CD4-positive, alpha-beta T cell treated with Interferon gamma for 1 hour (primary cell): ENCODE measurements around the gene SLC9A8.
"Not testable (repeated sequence)": the region's sequence is repeated elsewhere in the genome, so short reads cannot be mapped to it uniquely, and the experiment has no call there.

Source experiments
- DNase-seq: peaks from one replicate; pipeline ENCODE4 v3.0.0-alpha.2; 2020

SLC9A8 gene

DNA sequence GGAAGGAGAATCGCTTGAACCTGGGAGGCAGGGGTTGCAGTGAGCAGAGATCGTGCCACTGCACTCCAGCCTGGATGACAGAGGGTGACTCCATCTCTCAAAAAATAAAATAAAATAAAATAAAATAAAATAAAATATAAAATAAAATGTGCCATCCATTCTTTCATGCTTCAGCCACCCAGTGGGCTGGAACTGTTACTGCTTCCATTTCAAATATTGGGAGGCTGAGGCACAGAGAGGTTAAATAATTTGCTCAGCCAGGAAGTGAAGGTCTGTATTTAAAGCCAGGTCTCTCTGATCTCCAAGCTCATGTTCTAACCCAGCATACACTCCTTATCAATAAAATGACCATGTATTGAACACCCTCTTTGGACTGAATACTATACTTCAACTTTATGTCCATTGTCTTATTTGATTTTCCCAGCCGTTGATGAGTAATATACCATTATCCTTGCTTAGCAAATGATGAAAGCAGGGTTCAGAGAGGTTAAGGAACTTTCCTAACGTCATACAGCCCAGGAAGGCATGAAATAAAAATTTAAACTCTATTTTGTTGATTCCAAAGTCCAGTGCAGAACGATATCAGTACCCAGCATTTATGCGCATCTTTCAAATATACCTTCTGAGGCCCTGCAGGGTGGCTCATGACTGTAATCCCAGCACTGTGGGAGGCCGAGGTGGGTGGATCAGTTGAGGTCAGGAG, 25.8 kb upstream of the SLC9A8 start:
- no peak for DNase-seq

- DNase-seq: no peak
Measured at GRCh38 chr20:49787371-49788357, 25.0 kb upstream of the SLC9A8 start.

DNA sequence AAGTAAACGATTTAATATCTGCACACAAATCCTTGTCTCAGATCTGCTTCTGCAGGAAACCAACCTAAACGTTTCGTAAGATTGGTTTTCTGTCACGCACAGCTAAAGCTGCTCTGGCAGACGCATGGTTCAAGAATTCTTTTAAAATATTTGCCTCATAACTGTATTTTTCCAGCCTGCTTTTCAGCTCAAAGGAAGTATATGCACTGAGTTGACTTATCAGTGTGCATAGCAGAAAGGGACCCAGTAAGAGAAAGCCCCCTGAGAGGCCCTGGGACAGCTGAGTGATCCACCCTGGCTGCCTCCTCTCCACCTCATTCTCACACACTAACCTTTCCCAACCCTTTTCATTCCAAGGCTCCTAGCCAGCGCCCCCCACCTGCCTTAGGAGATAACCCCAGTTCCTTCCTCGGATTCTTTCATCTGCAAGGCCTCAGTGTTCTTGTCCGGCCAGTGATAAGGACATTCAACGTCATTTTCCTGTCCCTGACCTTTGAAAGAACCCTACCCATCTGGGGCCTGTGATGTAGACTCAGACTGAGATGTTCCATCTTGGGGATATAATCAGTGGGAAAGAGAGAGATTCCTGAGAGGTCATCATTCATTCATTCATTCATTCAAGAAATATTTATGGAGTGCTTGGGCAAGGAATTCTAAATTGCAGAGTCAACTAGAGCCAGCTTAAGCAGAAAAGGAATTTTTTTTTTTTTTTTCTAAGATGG, 22.4 kb upstream of the SLC9A8 start:
- no peak for DNase-seq

DNA sequence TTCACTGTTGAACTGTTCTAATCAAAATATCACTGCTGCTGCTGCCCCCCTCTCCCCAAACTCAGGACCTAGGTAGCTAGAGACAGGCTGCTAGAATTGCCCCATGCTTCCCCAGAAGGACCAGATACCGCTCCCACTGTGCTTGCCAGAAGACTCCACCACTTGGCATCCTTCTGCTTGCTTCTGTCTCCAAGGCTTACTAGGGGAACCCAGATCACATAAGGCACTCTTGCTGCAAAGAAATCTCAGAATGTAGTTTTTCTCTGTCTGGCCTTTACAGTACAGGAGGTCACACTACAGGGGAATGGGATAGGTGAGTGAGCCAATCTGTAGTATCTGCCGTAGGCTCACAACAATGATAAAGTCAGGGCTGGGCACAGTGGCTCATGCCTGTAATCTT, 21.5 kb upstream of the SLC9A8 start:
- no peak for DNase-seq

GRCh38 chr20:49792006-49792405, 20.6 kb upstream of the SLC9A8 start:
- DNase-seq: no peak

GRCh38 chr20:49792611-49793010, 20.0 kb upstream of the SLC9A8 start:
- DNase-seq: no peak

GRCh38 chr20:49794336-49795134, 18.1 kb upstream of the SLC9A8 start:
- peak; percentile 56 for DNase-seq

GRCh38 chr20:49795135-49795424, 17.5 kb upstream of the SLC9A8 start:
- no peak for DNase-seq

GRCh38 chr20:49796600-49797343, 15.9 kb upstream of the SLC9A8 start:
- DNase-seq: no peak

DNA sequence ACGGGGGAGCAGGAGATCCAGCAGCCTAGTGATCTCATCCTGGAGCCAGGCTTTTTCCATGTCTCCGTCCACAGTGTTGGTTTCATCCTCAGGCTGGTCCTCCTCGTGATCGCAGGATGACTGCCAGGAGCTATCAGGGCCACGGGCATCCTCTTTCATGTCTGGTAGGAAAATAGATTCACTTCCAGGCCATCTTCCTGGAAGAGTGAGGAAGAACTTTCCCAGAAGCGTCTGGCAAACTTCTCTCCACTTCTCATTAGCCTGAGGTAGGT, 15.3 kb upstream of the SLC9A8 start:
- no peak for DNase-seq

- no peak for DNase-seq
Measured at GRCh38 chr20:49798718-49799117, 13.9 kb upstream of the SLC9A8 start.

GRCh38 chr20:49799698-49800097, 12.9 kb upstream of the SLC9A8 start:
- DNase-seq: no peak

- no peak for DNase-seq
Measured at GRCh38 chr20:49803418-49803817, 9.2 kb upstream of the SLC9A8 start.

- no peak for DNase-seq
Measured at GRCh38 chr20:49804364-49804763, 8.3 kb upstream of the SLC9A8 start.

DNA sequence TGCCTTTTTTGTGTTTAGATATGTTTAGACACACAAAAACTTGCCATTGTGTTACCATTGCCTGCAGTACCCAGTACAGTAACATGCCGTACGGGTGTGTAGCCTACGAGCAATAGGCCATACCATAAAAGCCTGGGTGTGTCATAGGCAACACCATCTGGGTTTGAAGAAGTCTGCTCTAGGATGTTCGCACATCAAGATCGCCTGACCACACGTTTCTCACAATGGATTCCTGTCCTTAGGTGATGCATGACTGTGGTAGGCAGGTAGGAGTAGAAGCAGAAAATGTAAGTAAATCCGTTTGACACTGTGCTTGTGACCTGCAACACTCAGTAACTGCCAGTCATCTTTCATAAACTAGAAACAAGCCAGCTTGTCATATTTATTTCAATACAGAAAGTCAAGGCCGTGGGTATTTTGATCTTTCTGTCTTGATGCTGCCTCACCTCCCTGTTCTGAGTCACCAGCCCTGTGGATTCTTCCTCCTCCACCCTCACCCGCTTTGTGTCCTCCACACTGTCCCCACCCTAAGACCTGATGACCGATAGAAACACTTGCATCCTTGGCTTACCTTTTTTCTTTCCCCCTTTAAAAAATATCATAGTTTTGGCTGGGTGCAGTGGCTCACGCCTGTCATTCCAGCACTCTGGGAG, 7.3 kb upstream of the SLC9A8 start:
- not testable (repeated sequence) for DNase-seq

DNA sequence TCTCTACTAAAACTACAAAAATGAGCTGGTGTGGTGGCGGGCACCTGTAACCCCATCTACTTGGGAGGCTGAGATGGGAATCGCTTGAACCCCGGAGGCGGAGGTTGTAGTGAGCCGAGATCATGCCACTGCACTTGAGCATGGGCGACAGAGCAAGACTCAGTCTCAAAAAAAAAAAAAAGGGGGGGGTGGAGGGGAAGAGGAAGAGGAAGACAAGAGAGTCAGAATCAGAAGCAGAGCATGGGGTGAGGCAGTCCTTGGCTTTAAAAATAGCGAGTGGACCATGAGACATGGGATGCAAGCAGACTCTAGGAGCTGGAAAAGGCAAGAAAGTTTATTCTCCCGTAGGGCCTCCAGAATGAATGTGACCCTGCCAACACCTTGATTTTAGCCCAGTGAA, 3.9 kb upstream of the SLC9A8 start:
- no peak for DNase-seq

- no peak for DNase-seq
Measured at GRCh38 chr20:49809803-49810359, 2.7 kb upstream of the SLC9A8 start.

DNA sequence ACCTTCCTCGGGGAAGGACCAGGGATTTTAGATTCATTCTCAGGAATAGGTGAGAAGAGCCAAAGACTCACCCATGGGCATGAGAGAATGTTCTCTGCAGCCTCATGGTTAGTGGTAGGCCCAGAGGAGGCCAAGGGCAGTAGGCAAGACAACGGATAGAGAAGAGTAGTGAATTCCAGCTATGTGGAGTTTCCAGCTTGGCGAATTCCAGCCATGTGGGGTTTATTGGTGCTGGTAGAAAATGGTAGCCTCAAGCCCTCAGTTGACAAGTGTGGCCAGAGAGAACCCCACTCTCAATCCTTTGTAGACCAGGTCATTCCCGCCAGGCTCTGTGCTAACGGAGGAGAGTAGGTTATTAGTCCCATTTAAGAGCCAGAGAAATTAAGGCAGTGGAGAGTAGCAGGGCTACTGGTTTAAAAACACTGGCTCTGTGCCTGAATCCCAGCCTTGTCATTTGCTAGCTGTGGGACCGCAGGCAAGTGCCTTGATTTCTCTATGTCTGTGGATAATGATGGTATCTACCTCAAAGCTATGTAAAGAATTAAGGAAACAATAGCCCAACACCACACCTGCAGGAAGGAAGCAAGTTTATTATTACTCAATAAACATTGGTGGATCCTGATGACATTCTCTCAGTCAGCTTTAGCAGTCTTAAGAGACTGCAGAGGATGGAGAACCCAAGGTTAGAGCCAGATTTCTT, 2.0 kb upstream of the SLC9A8 start:
- no peak for DNase-seq

DNA sequence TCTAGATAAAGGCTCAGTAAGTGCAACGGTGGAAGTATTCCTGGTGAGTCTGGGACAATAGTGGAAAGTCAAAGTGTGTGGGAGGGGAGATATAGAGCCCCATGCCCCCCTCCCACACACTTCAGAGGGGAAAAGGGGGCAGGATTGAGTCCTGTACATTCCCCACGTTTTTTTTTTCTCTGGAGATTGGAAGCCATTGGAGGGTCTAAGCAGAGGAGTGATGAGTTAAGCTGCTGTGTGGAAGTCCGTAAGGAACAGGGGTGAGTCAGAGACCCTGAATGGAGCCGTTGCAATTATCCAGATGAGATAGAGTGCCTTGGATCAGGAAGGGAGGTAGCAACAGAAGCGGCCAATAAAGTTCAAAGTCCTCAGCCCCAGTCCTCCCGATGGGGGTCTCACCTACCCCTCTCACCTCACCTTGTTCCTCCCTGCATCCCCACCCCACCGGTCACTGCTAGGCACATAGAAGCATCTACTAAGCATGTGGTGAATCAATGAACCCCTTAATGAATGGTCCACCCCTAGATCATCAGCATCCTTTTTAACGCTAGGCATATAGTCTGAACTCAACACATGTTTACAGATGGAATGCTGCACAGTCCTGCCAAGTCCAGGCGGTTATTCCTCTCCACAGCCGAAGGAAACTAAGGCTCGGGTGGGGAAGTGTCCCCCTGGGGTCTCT, 662 bp upstream of the SLC9A8 start:
- no peak for DNase-seq

- no peak for DNase-seq
Measured at GRCh38 chr20:49813305-49813974, 812 bp downstream of the SLC9A8 start.
